COR-L47 (cell line): ENCODE data around the gene FARP1.
"Not testable (repeated sequence)": the region's sequence is repeated elsewhere in the genome, so short reads cannot be mapped to it uniquely, and the experiment has no call there.

ENCODE experiments used
- DNase-seq: peaks from one replicate; lab custom pipeline; 2025; lab: John Stamatoyannopoulos, UW

FARP1 gene

DNA sequence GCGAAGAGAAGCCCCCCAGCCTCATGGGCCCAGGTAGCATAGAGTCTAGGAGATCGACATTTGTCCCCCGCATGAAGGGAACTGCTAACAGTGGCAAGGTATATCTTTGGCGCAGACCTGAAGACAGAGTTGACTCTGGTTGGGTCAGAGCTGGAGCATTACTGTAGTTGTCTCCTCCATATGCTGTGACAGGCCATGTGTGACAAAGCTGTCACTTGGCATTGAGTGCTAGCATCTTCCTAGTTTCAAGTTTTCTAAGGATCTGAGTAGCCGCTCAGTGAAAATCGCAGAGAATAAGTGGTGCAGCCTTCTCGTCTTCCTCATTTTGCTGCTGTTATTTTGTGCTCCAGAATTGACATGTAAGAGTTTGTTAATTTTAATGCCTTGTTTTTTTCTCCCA lies 223.5 kb downstream of the FARP1 start:
- no peak for DNase-seq

DNA sequence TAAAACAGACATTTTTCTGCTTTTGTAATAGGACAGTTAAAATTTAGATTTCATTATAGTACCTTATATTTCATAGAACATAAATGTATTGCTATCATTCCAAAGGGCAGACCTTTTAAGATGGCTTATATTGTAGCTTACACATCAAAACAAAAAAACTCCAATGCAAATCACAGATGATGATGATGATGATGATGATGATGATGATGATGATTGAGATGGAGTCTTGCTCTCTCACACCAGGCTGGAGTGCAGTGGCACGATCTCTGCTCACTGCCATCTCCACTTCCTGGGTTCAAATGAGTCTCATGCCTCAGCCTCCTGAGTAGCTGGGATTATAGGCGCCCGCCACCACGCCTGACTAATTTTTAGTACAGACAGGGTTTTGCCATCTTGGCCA lies 224.1 kb downstream of the FARP1 start:
- no peak for DNase-seq

DNA sequence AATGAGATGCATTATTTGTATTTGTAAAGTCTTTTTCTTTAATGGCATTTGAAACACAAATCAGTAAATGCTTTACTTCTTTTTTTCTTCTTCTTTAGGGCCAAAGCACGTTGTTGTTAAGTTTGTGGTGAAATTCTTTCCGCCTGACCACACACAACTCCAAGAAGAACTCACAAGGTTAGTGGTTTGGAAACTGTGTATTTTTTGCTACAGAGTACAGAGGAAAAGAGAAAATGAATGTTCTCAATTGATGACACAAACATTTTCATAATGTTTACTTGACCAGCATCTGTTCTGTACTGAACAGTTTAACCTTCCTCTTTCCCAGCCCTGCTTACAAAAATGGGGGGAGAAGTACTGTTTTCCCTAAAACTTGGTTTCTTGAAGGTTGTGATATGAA lies 225.1 kb downstream of the FARP1 start:
- no peak for DNase-seq

DNA sequence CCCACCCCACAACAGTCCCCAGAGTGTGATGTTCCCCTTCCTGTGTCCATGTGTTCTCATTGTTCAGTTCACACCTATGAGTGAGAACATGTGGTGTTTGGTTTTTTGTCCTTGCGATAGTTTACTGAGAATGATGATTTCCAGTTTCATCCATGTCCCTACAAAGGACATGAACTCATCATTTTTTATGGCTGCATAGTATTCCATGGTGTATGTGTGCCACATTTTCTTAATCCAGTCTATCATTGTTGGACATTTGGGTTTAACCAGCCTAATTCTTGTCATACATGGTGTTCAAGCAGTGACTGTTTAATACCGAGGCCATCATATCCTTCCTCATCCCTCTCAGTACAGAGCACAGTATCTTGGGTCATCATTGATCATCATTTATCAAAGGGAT lies 226.6 kb downstream of the FARP1 start:
- DNase-seq, result not testable (repeated sequence)

DNA sequence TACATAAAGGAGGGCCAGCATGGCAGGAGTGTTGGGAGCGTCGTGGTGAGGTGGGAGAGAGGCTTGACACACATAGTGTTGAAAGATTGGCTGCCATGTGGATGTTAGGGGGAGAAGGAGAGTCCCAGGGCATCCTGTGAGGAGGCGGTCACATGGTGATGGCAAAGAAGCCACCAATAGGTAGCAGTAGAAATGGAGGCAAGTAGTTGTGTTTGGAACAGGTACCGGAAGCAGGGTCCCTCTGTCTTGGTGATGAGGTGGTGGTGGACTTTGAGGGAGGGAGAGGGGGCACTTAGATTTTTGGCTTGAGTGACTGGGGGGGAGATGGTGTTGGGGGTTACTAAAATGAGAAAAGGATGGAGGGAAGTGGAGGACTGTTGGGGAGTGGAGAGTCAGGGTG lies 227.4 kb downstream of the FARP1 start:
- DNase-seq, result no peak

DNA sequence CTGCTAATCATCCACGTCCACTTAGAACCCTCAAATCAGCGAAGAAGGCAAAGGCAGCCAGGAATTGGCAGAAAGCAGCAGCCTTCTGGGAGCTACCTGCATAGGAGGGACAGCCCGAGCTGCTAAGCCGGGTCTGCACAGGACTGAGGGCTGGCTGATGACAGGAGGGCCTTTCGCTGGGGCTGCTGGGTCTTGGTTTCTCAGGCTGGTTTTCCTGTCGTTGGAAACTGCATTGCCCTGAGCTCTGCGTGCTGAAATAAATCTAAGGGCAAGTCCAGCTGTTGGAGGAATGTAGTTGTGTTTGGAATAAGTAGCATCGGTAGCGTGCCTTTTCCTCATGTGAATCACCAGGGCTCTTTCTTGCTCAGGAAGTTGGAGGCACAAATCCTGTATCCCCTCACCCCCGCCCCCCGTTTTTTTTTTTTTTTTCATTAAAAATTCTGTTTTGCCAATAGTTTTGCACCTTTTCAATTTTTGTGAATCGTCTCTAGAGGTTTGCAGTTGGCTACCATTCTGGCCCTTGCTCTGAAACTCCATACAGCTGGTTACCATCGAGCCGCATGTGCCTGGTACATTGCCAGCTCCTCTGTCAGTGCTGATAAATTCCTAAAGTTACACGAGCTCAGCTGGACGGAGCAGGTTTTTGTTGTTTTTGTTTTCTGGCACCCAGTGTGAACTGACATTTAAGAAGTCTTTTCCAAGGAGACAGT lies 228.1 kb downstream of the FARP1 start:
- DNase-seq, result no peak

DNA sequence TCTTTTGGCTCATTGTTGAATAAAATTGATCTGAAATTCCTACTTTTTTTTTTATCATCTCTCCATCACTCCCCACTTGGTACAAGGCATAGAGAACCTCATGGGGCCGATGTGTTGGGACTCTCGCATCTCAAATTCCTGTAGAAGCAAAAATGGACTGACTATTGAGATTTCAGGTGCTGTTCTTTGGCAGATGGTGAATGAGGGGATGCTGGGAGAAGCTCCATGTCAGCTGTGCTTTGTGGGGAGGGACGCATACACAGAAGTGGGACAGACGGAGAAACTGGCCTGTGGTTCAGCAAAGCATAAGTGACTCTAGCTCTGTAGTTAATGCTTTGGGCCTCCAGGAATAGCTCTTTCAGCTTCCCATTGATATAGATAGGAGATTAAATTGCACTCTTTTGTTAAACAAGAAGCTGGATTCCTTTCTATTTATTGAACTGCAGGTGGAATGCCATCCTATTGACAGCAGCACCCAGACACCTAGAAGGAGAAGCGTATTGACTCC lies 228.7 kb downstream of the FARP1 start:
- no peak for DNase-seq

DNA sequence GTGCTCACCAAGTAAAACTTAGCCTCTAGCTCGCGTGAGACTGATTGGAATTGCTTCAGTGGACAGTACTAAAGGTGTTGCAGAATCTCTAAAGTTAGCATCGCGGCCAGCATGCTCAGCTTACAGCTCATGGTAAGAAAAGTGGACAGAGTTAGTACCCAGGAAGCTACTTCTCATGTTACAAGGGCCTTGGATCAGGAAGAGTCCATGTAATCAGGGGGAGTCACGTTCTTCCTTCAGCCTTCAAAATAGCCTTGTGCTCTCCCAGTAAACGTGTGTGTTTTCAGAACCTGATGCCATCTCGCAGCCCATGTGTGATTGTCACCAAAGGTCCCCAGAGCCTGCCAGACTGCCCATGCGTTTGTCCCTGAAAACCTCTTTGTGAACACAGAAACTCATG lies 230.0 kb downstream of the FARP1 start:
- no peak for DNase-seq

DNA sequence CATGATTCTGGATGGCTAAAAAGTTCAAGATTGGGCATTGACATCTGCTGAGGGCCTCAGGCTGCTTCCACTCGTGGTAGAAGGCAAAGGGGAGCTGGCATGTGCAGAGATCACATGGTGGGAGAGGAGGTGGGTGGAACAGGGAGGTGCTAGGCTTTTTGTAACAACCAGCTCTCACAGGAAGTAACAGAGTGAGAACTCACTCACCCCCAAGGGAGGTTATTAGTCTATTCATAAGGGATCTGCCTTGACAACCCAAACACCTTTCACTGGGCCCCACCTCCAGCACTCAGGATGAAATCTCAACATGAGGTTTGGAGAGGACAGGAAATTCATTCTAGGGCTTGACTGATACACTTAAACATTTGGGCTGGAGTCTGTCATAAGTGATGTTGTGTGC lies 231.9 kb downstream of the FARP1 start:
- no peak for DNase-seq

DNA sequence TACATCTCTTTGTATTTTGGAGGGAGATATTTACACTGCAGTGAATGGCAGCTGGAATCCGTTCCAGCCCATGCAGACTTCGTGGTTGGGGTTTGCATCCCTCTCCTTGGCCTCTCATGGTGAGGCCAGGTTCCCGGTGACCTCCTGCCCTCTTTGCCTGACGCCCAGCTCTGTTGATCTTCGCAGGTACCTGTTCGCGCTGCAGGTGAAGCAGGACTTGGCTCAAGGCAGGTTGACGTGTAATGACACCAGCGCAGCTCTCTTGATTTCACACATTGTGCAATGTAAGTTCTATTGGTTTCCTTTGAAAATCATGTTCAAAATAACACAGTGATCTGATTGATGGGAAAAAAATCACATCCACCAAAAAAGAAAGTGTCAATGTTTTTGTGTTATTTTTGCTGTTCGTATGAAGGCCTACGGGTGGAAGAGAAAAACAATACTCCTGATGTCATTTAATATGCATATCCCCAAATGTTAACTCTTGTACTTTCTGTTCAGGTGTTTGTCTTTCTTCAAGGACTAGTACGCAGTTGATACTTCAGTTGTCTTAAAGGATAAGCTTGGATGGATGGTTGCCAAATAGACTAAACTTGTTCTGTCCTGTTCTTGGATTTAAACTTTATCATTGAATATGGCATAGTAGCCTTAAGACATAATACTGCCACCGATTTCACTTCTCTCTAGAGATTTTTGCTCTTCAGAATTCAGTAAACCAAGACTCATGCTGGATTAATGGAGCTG lies 234.9 kb downstream of the FARP1 start:
- DNase-seq, result no peak

DNA sequence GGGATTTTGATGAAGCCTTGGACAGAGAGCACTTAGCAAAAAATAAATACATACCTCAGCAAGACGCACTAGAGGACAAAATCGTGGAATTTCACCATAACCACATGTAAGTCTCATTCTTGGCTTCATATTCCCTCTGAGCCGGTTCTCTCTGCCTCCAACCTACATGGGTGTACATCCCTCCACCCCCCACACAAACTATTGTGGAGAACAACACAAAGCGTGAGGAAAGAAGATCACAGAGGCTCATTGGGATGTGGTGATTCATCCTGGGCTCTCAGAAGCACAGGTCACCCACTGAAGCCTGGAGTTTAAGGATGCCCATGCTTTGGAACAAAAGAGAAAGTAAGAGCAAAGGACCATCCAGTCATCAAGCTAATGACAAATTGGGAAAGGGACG lies 241.8 kb downstream of the FARP1 start:
- no peak for DNase-seq

DNA sequence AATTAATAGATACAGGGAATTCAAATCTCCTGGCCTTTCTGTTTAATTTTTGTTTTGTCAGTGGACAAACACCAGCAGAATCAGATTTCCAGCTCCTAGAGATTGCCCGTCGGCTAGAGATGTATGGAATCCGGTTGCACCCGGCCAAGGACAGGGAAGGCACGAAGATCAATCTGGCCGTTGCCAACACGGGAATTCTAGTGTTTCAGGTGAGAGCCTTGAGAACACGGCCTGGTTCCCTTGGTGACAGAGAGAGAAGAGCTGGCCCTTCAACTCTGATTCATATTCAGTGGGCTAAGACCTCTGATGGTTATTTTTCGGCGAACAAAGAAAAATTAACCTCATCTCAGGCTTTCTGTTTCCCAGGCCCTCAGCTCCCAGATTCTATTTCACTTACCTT lies 242.7 kb downstream of the FARP1 start:
- no peak for DNase-seq

DNA sequence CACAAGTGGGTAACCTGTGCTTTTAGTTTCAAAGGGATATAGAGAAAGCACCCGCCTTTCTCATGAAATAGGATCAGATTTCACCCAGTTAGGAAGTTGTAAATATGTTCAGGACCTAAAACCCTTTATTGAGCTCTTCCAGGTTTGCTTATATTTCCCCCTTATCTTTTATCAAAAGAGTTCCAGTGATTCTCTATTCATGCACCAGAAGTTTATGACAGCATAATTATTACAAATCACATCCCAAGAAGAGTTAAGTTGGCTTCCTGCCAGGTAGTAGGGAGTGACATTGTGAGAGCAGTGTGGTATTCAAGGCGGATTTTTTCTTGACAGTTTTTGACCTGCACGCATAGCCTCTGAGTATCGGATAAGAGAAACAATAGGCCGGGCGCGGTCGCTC lies 243.7 kb downstream of the FARP1 start:
- peak; percentile 83 for DNase-seq

DNA sequence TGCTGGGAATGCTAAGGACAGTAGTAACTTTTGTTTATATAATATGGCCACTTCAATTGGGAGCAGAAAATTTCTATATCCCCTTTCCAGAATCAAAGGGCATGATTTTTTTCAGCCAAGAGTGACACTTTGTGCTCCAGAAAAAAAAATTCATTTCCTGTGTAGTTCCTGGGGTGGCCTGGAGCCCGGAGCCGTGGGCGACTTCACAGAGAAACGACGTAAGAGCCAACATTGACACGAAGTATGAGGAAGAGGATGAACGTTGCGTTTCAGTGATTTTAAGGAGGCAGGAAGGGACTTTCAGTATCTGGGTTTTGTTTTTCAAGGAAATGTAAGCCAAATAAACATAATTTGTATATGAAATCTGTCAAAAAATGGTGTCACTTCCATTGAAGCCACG lies 246.4 kb downstream of the FARP1 start:
- DNase-seq, result no peak

DNA sequence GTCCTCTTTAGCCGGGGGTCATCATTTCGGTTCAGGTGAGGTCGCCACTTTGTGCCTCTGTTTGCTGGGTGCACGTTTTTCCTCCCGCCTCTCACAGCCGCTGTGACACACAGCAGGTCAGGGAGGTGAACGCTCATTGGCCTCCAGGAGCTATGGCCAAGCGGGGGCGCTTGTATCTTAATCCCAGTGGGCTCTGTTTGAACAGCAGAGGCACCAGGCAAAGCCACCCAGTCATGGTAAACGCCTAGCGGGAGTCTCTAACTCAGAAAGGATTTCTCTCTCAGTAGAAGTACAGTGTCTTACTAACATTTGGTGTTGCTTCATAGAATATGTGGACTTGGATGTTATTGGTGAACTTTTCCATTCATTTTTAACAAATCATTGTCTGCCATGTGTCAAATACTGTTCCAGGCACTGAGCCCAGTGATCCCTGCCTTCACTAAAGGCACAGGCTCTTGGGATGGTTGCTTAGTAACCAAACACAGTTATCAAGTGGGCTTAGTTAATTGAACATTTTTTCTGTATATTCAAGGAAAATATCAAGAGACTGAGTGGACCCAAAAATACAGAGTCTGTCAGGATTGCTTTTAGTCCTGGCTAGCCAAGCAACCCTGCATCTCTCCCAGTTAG lies 247.3 kb downstream of the FARP1 start:
- DNase-seq, result no peak

DNA sequence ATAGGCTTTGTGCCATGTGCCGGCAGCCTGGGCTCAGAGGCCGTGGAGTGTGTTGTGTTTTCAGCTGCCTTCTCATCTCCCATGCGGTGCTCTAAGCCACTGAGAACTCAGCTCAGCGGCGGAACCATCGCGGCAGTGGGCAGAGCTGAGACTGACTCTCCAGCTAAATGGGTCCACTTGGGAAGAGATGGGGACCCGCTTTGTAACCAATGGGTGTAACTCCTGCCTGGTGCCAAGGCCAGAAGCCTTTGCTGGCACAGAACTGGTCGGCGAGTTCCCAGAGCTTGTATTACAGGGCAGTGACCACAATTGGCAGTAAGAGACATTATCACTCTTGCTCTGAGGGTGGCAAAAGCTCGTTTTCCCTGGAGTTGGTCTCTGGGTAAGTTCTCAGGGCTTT lies 251.0 kb downstream of the FARP1 start:
- no peak for DNase-seq

DNA sequence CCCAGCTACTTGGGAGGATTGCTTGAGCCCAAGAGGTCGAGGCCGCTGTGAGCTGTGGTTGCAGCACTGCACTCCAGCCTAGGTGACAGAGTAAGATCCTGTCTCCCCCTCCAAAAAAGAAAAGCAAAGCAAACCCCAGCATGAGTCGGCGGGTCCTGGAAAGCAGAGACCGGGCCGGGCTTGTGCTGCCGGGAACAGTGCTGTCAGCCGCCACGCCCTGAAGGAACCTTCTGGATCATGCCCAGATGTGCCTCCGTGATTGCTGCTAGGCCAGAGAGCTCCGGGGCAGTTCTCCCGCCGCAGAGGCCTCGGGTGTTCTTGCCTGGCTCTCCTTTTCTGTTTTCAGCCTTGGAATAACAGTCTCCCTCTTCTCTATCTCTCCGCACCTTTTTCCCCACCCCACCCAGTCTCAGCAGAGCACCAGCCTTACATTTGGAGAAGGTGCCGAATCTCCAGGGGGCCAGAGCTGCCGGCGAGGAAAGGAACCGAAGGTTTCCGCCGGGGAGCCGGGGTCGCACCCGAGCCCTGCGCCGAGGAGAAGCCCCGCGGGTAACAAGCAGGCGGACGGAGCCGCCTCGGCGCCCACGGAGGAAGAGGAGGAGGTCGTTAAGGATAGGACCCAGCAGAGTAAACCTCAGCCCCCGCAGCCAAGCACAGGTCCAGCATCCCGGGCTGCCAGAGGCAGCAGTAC lies 252.1 kb downstream of the FARP1 start:
- DNase-seq, result no peak

DNA sequence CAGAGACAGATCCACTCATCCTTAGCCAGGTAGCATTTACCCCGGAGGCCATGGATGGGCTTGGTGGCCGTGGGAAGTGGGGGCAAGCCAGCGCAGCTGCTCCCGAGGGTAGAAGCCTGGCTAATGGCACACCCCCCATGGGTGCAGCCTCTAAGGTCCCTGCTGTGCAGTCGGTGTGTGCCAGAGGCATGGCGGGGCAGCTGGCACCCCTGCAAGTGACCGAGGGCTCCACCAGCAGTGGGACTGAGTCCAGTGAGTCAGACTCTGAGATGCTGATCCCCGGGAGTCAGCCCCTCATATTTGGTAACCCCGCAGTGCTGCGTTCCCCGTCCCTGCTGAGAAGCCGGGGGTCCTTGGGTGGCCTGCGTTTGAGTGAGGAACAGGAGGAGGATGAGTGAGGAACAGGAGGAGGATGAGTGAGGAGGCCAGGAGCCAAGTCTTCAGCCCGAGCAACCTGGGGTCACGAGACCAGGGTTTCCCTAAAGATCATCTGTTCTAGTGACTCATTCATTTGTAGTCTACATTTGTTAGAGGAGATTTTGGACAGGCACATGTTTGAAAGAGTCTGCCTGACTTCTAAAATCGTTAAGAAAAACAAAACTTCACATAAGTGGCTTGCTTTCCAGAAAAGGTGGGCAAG lies 253.3 kb downstream of the FARP1 start:
- DNase-seq, result no peak

DNA sequence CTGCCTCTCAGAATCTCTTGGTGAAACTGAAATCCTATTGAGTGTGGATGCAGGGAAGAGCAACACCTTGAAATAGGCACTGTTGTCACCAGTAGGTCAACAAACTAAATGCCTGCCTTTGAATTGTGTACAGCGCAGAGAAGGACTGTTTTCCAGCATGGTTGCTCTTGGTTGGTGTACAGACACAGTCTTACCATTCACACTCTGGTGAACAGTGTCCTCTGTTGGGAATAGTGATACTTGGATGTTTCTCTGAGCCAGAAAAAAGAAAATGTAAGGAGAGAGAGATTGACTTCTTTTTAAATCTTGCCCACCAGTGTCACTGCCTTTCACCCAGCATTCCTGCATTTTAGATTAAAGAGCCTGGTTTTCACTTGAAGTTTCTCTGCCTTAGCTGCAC lies 254.3 kb downstream of the FARP1 start:
- DNase-seq, result no peak

DNA sequence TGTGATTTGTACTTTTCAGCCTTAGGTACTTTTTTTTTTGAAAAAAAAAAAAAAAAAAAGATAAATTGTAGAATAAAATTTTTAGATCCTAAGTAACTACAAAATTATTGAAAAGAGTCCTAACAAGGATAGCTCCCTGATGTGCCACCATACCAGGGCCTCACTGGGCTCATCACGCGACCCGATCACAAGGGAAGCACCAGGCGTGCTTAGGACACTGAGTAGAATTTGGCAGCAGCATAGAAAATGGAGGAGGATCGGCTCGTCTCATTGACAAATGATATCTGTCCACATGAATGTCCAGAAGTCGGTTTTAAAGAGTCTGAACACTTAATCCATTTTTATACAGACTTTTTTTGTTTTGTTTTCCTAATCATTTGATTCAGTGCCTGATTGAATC lies 255.0 kb downstream of the FARP1 start:
- no peak for DNase-seq

DNA sequence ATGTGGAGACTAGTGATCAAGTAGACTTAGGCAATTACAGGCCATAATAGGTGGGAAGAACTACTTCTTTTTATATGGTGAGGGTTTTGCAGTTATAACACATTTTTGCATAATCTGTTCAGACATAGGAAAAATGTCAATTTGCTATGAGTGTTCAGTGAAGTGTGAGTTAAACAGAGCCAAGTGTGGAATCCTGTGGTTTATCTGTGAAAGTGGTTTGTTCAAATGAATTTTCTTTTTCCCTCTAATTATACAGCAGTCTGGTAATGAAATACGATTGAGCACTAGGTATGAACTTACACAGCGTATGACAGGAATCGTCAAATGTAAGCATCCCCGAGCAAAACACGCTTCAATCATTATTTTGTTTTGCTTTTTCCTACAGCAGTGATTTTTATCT lies 255.7 kb downstream of the FARP1 start:
- DNase-seq, result no peak

DNA sequence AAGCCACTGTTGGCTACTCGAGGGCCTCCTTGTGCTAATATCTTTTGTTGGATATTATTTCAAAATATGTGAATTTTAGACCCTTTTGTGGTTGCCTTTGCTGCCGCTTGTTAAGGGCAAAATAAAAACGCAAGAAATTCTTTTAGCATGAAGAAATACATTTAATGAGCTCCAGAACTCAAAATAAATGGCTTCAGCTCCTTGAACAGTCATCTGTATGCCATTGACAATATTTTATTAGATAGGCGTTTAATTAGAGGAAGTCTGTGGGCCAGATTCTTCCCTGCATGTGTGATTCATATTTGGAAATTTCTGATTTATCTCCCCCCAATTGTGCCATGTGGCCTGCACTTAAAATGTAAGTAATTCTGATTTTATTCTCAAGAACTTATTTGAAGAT lies 256.9 kb downstream of the FARP1 start:
- DNase-seq, result no peak
